ENCODE results near the gene ATXN1L. TPM values are rescaled to one million over a fixed set of nuclear protein-coding genes. Genes with fewer than 3 reads are reported as not detected.

The ATXN1L gene
- polyA plus RNA-seq, 1 of the 3 experiments (the other 2 are of a cell fraction), result 8.0 TPM

GRCh38 chr16:71895679-71896365 lies 50.0 kb downstream of the ATXN1L start (continued):
- TF ChIP-seq USF1 (IDR thresholded peaks at IDR 0.05; ENCODE audit: borderline replicate concordance, low read depth), result no peak
- no peak for TF ChIP-seq TEAD4 (IDR thresholded peaks at IDR 0.05; ENCODE audit: borderline replicate concordance, insufficient read depth)
- 0 out of 2 replicates have a peak, but pooled peaks have one; percentile 58 for TF ChIP-seq FOXM1 (IDR thresholded peaks at IDR 0.05; ENCODE audit: low read depth)
- TF ChIP-seq NFIC (IDR thresholded peaks at IDR 0.05; ENCODE audit: borderline replicate concordance), result no peak
- TF ChIP-seq USF2 (IDR thresholded peaks at IDR 0.05; ENCODE audit: borderline replicate concordance, low read depth, low read length), result no peak
- peak; percentile 60 for TF ChIP-seq YY1 (IDR thresholded peaks at IDR 0.05; ENCODE audit: low read depth)
- TF ChIP-seq RFX5 (IDR thresholded peaks at IDR 0.05; ENCODE audit: low read length), result 0 out of 2 replicates have a peak, but pooled peaks have one; percentile 2
- no peak for TF ChIP-seq NRF1 (IDR thresholded peaks at IDR 0.05; ENCODE audit: low read depth, low read length)
- no peak for TF ChIP-seq JUND (IDR thresholded peaks at IDR 0.05)
- TF ChIP-seq RXRA (IDR thresholded peaks at IDR 0.05; ENCODE audit: borderline replicate concordance, low read depth), result no peak
- TF ChIP-seq TAF1 (IDR thresholded peaks at IDR 0.05; ENCODE audit: borderline replicate concordance, low read depth, low read length), result no peak
- no peak; the same call in 1 of the 2 replicates for TF ChIP-seq FOXJ3 (CRISPR knock-in tag; IDR thresholded peaks at IDR 0.05)
- TF ChIP-seq MXI1 (IDR thresholded peaks at IDR 0.05; ENCODE audit: low read depth, low read length), result no peak
- TF ChIP-seq SMC3 (IDR thresholded peaks at IDR 0.05; ENCODE audit: low read depth, low read length), result no peak
- TF ChIP-seq MEF2A (IDR thresholded peaks at IDR 0.05; ENCODE audit: borderline replicate concordance, low read depth), result no peak
- TF ChIP-seq ELF1 (IDR thresholded peaks at IDR 0.05), result no peak
- no peak for TF ChIP-seq ZBTB33 (IDR thresholded peaks at IDR 0.05; ENCODE audit: borderline replicate concordance, low read depth)
- no peak for TF ChIP-seq FOSL2 (IDR thresholded peaks at IDR 0.05; ENCODE audit: borderline replicate concordance, low read depth)
- TF ChIP-seq REST (IDR thresholded peaks at IDR 0.05; ENCODE audit: low read depth, low read length), result no peak
- no peak for TF ChIP-seq CHD2 (IDR thresholded peaks at IDR 0.05; ENCODE audit: low read length, partially characterized antibody)
- TF ChIP-seq RAD21 (IDR thresholded peaks at IDR 0.05; ENCODE audit: low read length), result no peak
- peak; percentile 39; the same call in 1 of the 2 replicates for TF ChIP-seq GABPA (IDR thresholded peaks at IDR 0.05; ENCODE audit: low read depth)

All from SK-N-SH (cell line).